ENCODE data around the gene S100A7. TPM values are rescaled to one million over a fixed set of nuclear protein-coding genes. Genes with fewer than 3 reads are reported as not detected.
"Not testable (repeated sequence)": the region's sequence is repeated elsewhere in the genome, so short reads cannot be mapped to it uniquely, and the experiment has no call there.

S100A7 gene
- total RNA-seq, 8 experiments from 2014 or later = not detected

- WGBS, 10 experiments = 37 to 100% (median 70%) methylated on average over 1 to 3 of the region's 3 CpGs; no CpG with 5 or more reads in 4 of the 10 experiments
- H3K4me3 ChIP-seq = no peak overlapping the region
- no peak overlapping the region for H3K27ac ChIP-seq
- ATAC-seq (replicated peaks in 6 of 8) = no peak
- H3K4me1 ChIP-seq (replicated peaks in 1 of 2) = peaks cover 4 to 8% of the 10 kb centered on the region in 2 donors
- in situ Hi-C loops (cut with MboI; ENCODE audit: low pct_unique_long_range_greater_than_20kb in 2 of 9, low sequenced_read_pairs in 9 of 9, unreplicated experiment in 9 of 9) = no loop called here
Measured at GRCh38 chr1:153474347-153474746, 13.9 kb upstream of the S100A7 start.

- in situ Hi-C loops (cut with MboI; ENCODE audit: low pct_unique_long_range_greater_than_20kb in 2 of 9, low sequenced_read_pairs in 9 of 9, unreplicated experiment in 9 of 9) = no loop called here
- Histone ChIP-seq H3K4me3 (no peak overlapping the region), H3K27ac (no peak overlapping the region), H3K4me1 (replicated peaks in 1 of 2) (peaks cover 8 to 15% of the 10 kb centered on the region in 2 donors)
- peak in 2 of 8 experiments; percentile 26 to 69 for ATAC-seq (replicated peaks in 6 of 8)
Measured at GRCh38 chr1:153470707-153471106, 10.3 kb upstream of the S100A7 start.

DNA sequence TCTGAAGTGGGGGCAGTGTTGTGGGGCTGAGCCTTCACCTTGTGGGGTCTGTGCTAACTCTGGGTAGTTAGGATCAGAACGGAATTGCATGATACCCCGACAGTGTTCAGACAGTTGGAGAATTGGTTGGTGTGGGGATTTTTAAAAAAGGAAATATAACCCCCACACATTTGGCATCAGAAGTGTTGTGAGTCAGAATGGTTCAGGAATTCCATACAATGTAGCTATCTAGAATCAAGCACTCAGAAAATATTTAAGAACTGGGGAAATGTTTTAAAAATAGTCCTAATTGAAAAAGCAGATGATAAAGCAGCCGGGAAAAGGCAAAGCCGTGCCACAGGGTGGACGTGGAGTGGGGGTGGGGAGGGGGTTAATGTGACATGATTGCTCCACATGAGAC, 6.5 kb upstream of the S100A7 start:
- peaks cover 8 to 17% of the 10 kb centered on the region in 2 donors for H3K4me1 ChIP-seq (replicated peaks in 1 of 2)
- no peak for ATAC-seq (replicated peaks in 6 of 8)
- no peak overlapping the region for H3K4me3 ChIP-seq
- no peak overlapping the region for H3K27ac ChIP-seq
- in situ Hi-C loops (cut with MboI; ENCODE audit: low pct_unique_long_range_greater_than_20kb in 2 of 9, low sequenced_read_pairs in 9 of 9, unreplicated experiment in 9 of 9) = no loop called here
- 44 to 100% (median 67%) methylated on average over 1 to 5 of the region's 5 CpGs; no CpG with 5 or more reads in 4 of the 10 experiments for WGBS, 10 experiments

- in situ Hi-C loops (cut with MboI; ENCODE audit: low pct_unique_long_range_greater_than_20kb in 2 of 9, low sequenced_read_pairs in 9 of 9, unreplicated experiment in 9 of 9) = no loop called here
- ATAC-seq (replicated peaks in 6 of 8) = peak in 7 of 8 experiments; percentile 31 to 95 (median 93)
- WGBS, 10 experiments = 0 to 67% (median 26%) methylated on average over 1 to 22 of the region's 23 CpGs
- Histone ChIP-seq H3K27ac (no peak overlapping the region), H3K4me1 (replicated peaks in 1 of 2) (peaks cover 8 to 17% of the 10 kb centered on the region in 2 donors), H3K4me3 (no peak overlapping the region)
Measured at GRCh38 chr1:153465811-153466636, 5.6 kb upstream of the S100A7 start.

DNA sequence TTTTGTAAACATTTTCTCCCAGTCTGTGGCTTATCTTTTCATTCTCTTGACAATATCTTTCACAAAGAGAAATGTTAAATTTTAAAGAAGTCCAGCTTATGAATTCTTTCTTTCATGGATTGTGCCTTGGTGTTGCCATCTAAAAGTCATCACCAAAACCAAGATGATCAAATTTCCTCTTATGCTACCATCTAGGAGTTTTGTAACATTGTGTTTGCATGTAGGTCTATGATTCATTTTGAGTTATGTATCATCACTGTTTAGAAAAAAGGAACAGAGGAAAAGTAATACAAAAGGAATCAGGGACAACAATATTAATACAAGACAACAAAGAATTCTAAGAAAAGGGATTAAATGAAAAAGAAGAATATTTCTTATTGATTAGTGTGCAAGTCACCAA, 2.3 kb upstream of the S100A7 start:
- H3K27ac ChIP-seq; in situ Hi-C loops (cut with MboI; ENCODE audit: low pct_unique_long_range_greater_than_20kb in 2 of 9, low sequenced_read_pairs in 9 of 9, unreplicated experiment in 9 of 9); H3K4me3 ChIP-seq; ATAC-seq (replicated peaks in 6 of 8): not testable (repeated sequence)
- peaks cover 8 to 17% of the 10 kb centered on the region in 2 donors for H3K4me1 ChIP-seq (replicated peaks in 1 of 2)

GRCh38 chr1:153459655-153460054, 796 bp downstream of the S100A7 start:
- 0 to 80% (median 59%) methylated on average over 1 to 2 of the region's 2 CpGs; no CpG with 5 or more reads in 4 of the 10 experiments for WGBS, 10 experiments
- H3K4me3 ChIP-seq = no peak overlapping the region
- in situ Hi-C loops (cut with MboI; ENCODE audit: low pct_unique_long_range_greater_than_20kb in 2 of 9, low sequenced_read_pairs in 9 of 9, unreplicated experiment in 9 of 9) = no loop called here
- H3K4me1 ChIP-seq (replicated peaks in 1 of 2) = no peaks in the 10 kb centered on the region
- ATAC-seq (replicated peaks in 6 of 8) = no peak
- no peak overlapping the region for H3K27ac ChIP-seq

- ATAC-seq (replicated peaks in 6 of 8) = no peak
- 0 to 40% (median 21%) methylated on average over 1 of the region's 1 CpG; no CpG with 5 or more reads in 6 of the 10 experiments for WGBS, 10 experiments
- no peak overlapping the region for H3K27ac ChIP-seq
- H3K4me1 ChIP-seq (replicated peaks in 1 of 2) = no peaks in the 10 kb centered on the region
- in situ Hi-C loops (cut with MboI; ENCODE audit: low pct_unique_long_range_greater_than_20kb in 2 of 9, low sequenced_read_pairs in 9 of 9, unreplicated experiment in 9 of 9) = no loop called here
- H3K4me3 ChIP-seq = no peak overlapping the region
Measured at GRCh38 chr1:153456396-153456795, 4.1 kb downstream of the S100A7 start.

- ATAC-seq (replicated peaks in 6 of 8); in situ Hi-C loops (cut with MboI; ENCODE audit: low pct_unique_long_range_greater_than_20kb in 2 of 9, low sequenced_read_pairs in 9 of 9, unreplicated experiment in 9 of 9); H3K4me1 ChIP-seq (replicated peaks in 1 of 2); H3K27ac ChIP-seq; H3K4me3 ChIP-seq: not testable (repeated sequence)
- WGBS, 10 experiments = 25 to 100% (median 74%) methylated on average over 2 to 4 of the region's 4 CpGs; no CpG with 5 or more reads in 2 of the 10 experiments
Measured at GRCh38 chr1:153448851-153449250, 11.6 kb downstream of the S100A7 start.

- 0 to 88% (median 55%) methylated on average over 1 of the region's 1 CpG; no CpG with 5 or more reads in 1 of the 10 experiments for WGBS, 10 experiments
- Histone ChIP-seq H3K4me3 (no peak overlapping the region), H3K27ac (no peak overlapping the region), H3K4me1 (replicated peaks in 1 of 2) (no peaks in the 10 kb centered on the region)
- in situ Hi-C loops (cut with MboI; ENCODE audit: low pct_unique_long_range_greater_than_20kb in 2 of 9, low sequenced_read_pairs in 9 of 9, unreplicated experiment in 9 of 9) = no loop called here
- peak in 3 of 8 experiments; percentile 41 to 50 (median 47) for ATAC-seq (replicated peaks in 6 of 8)
Measured at GRCh38 chr1:153447498-153448170, 12.8 kb downstream of the S100A7 start.

GRCh38 chr1:153444078-153444477, 16.4 kb downstream of the S100A7 start:
- WGBS, 10 experiments = 17 to 48% (median 36%) methylated on average over 1 to 5 of the region's 5 CpGs; no CpG with 5 or more reads in 4 of the 10 experiments
- in situ Hi-C loops (cut with MboI; ENCODE audit: low pct_unique_long_range_greater_than_20kb in 2 of 9, low sequenced_read_pairs in 9 of 9, unreplicated experiment in 9 of 9) = no loop called here
- H3K4me1 ChIP-seq (replicated peaks in 1 of 2) = no peaks in the 10 kb centered on the region
- no peak overlapping the region for H3K4me3 ChIP-seq
- no peak overlapping the region for H3K27ac ChIP-seq
- ATAC-seq (replicated peaks in 6 of 8) = no peak

DNA sequence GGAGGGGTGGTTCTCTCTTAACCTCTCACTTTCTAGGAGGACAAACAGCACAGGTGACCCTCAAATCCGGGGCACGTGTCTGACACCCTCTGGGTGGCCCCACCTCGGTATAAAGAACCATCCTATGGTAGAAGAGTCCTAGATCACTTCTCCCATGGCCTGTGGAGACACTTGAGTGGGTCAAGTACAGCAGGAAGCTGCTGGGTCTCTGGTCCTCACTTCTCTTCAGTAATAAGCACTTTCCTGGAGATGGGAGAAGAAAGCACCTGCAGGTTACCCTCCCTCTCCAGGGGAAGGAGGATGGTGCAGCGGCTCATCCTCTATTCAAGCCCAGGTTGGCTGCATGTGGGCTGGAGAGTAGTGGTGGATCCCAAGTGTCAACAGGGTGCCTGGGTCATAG, 17.0 kb downstream of the S100A7 start:
- H3K4me3 ChIP-seq = no peak overlapping the region
- ATAC-seq (replicated peaks in 6 of 8) = no peak
- H3K4me1 ChIP-seq (replicated peaks in 1 of 2) = no peaks in the 10 kb centered on the region
- in situ Hi-C loops (cut with MboI; ENCODE audit: low pct_unique_long_range_greater_than_20kb in 2 of 9, low sequenced_read_pairs in 9 of 9, unreplicated experiment in 9 of 9) = no loop called here
- no peak overlapping the region for H3K27ac ChIP-seq
- WGBS, 10 experiments = 0 to 47% (median 32%) methylated on average over 1 to 4 of the region's 4 CpGs; no CpG with 5 or more reads in 3 of the 10 experiments

DNA sequence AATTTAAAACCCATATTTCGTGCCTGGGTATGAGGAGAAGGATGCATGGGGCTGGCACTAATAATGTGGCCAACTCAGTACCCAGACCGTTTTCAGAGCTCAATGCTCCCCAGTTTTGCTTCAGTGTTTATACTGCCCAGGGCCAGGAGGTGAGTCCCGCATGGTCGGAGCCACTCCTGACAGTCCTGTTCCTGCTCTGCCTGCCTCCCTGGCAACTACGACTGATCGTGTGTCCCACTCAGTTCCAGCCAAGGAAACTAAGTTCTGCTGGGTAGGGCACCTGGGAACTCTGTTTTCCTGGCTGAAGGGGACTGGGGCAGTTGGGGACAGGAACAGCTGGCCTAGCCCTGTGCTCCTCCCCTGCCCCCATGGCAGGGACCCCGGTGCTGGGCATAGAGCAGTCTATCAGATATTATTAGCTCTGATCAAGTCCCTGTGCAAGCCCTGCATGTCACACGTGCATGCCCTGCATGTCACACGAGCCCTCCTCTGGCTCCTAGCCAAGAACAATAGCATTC, 19.2 kb downstream of the S100A7 start:
- no peaks in the 10 kb centered on the region for H3K4me1 ChIP-seq (replicated peaks in 1 of 2)
- in situ Hi-C loops (cut with MboI; ENCODE audit: low pct_unique_long_range_greater_than_20kb in 2 of 9, low sequenced_read_pairs in 9 of 9, unreplicated experiment in 9 of 9) = no loop called here
- WGBS, 10 experiments = 0 to 80% (median 43%) methylated on average over 1 to 9 of the region's 9 CpGs; no CpG with 5 or more reads in 1 of the 10 experiments
- no peak overlapping the region for H3K27ac ChIP-seq
- ATAC-seq (replicated peaks in 6 of 8) = no peak
- no peak overlapping the region for H3K4me3 ChIP-seq

DNA sequence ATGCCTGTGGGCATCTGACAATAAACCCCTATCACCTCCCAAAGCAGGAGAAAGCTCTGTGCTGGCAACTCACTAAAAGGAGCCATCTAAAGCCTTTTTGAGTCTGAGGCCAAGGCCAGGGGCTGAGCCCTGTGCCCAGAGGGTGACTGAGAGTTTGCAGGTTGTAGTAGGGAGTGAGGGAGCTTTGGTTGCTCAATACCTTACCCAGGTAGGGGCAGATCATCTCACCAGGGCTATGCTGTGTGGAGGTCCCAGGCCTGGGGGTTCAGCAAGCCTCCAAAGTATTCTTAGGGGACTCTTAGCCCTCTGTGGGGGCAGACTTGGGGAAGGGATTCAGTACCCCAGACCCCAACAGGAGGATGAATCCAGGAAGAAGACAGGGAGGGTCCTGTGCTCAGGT, 21.2 kb downstream of the S100A7 start:
- no peaks in the 10 kb centered on the region for H3K4me1 ChIP-seq (replicated peaks in 1 of 2)
- in situ Hi-C loops (cut with MboI; ENCODE audit: low pct_unique_long_range_greater_than_20kb in 2 of 9, low sequenced_read_pairs in 9 of 9, unreplicated experiment in 9 of 9) = no loop called here
- H3K4me3 ChIP-seq = no peak overlapping the region
- no peak overlapping the region for H3K27ac ChIP-seq
- ATAC-seq (replicated peaks in 6 of 8) = no peak
